Muscle layer of colon (tissue), 2 donors: ENCODE results near the gene CLCNKA.
"Not testable (repeated sequence)": the region's sequence is repeated elsewhere in the genome, so short reads cannot be mapped to it uniquely, and the experiment has no call there.

Experiments
- H3K27ac ChIP-seq: one replicate; pipeline ENCODE4 v1.7.0; 2013; ENCODE audit warnings: low read depth, mild to moderate bottlenecking, low read length, moderate library complexity
- H3K27me3 ChIP-seq, 2 donors: one replicate each; pipeline ENCODE4 v1.7.0; 2013; ENCODE audit warnings: low read length in 2 of 2, mild to moderate bottlenecking in 2 of 2; ENCODE audit not compliant: insufficient read depth in 2 of 2, control insufficient read depth in 1 of 2
- H3K36me3 ChIP-seq: one replicate; pipeline ENCODE4 v1.7.0; 2013; ENCODE audit warnings: mild to moderate bottlenecking, low read length; ENCODE audit not compliant: insufficient read depth
- H3K4me1 ChIP-seq: one replicate; pipeline ENCODE4 v1.7.0; 2013; ENCODE audit warnings: mild to moderate bottlenecking, low read length; ENCODE audit not compliant: insufficient read depth
- H3K4me3 ChIP-seq, 2 donors: one replicate each; pipeline ENCODE4 v1.7.0; 2013; ENCODE audit warnings: low read length in 2 of 2, low read depth in 1 of 2, mild to moderate bottlenecking in 1 of 2, moderate library complexity in 1 of 2
- H3K9ac ChIP-seq: one replicate; pipeline ENCODE4 v1.7.0; 2013; ENCODE audit warnings: low read length
- H3K9me3 ChIP-seq: one replicate; pipeline ENCODE4 v1.7.0; 2013; ENCODE audit warnings: mild to moderate bottlenecking, low read length
- donor health status: abdominal sarcoma.
- donor health status: Adenocarcinoma of cecum.

The CLCNKA gene

DNA sequence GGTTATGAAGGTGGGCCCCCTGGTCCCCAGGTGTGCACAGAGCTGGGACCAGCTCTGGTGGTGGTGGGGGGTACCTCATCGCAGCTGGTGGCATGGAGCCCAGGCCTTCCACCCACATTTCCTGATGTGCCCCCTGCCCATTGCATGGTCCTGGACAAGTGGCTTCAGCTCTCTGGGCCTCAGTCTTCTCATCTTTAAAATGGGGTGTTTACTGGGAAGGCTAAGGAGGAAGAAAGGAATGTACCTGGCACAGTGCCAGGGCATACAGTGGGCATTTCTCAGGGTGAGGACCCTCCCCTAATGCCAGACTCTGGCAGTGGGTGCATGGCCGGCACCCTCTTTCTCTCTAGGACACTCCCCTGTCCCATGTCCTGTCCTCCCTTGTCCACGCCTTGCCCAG lies 29.2 kb downstream of the CLCNKA start:
- Histone ChIP-seq H3K27me3 (no peaks in the 10 kb centered on the region), H3K4me1 (peaks cover 6% of the 10 kb centered on the region), H3K27ac (no peak overlapping the region), H3K36me3 (no peaks in the 10 kb centered on the region), H3K9ac (no peak overlapping the region), H3K4me3 (no peak overlapping the region), H3K9me3 (no peaks in the 10 kb centered on the region)

DNA sequence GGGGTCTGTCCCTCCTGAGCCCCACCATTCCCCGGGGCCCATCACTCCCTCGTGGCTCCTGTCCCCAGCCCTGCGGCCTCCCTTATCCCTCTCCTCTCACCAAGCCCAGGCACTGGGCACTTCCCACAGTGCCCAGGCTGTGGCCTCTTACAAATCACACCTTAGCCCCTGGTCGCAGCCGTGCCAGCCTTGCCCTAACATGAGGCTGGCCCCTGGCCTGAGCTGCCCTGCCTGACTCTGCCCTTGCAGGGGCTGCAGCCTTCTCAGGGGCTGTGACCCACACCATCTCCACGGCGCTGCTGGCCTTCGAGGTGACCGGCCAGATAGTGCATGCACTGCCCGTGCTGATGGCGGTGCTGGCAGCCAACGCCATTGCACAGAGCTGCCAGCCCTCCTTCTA lies 30.1 kb downstream of the CLCNKA start:
- H3K4me3 ChIP-seq, H3K9ac ChIP-seq, H3K36me3 ChIP-seq, H3K4me1 ChIP-seq, H3K27me3 ChIP-seq, H3K9me3 ChIP-seq, H3K27ac ChIP-seq: not testable (repeated sequence)

DNA sequence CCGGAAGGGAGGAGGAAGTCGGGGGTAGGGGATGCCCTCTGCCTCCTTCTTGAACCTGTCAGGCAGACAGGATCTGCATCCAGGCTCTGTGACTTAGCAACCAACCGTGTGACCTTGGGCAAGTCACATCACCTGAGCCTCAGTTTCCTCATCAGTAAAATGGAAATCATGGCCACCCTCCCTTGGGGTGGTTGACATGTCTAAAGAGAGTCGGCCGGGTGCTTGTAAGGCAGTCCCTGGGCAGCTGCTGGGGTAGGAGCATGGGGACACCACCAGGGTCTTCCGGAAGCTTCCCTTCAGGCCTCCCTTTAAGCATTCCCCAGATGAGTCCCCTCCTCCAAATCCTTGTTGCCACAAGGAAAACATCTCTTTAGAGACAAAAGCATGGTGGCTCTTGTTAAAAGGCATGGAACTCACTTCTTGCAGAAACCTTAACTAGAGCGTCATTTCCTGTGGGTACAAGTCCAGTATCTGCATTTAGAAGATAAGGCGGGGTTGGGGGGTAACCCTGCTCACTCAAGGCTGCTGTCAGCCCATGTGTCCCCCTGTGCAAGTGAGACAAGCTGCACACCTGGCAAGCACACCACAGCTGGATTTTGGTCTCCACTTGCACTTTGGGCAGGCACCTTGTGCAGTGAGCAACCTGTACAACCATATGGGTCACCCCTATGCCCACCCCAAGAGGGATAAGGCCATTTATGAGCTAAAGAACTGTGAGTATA lies 32.1 kb downstream of the CLCNKA start:
- Histone ChIP-seq H3K36me3 (no peaks in the 10 kb centered on the region), H3K4me3 (no peak overlapping the region), H3K27me3 (no peaks in the 10 kb centered on the region), H3K9me3 (no peaks in the 10 kb centered on the region), H3K4me1 (peaks cover 2% of the 10 kb centered on the region), H3K27ac (no peak overlapping the region), H3K9ac (no peak overlapping the region)

DNA sequence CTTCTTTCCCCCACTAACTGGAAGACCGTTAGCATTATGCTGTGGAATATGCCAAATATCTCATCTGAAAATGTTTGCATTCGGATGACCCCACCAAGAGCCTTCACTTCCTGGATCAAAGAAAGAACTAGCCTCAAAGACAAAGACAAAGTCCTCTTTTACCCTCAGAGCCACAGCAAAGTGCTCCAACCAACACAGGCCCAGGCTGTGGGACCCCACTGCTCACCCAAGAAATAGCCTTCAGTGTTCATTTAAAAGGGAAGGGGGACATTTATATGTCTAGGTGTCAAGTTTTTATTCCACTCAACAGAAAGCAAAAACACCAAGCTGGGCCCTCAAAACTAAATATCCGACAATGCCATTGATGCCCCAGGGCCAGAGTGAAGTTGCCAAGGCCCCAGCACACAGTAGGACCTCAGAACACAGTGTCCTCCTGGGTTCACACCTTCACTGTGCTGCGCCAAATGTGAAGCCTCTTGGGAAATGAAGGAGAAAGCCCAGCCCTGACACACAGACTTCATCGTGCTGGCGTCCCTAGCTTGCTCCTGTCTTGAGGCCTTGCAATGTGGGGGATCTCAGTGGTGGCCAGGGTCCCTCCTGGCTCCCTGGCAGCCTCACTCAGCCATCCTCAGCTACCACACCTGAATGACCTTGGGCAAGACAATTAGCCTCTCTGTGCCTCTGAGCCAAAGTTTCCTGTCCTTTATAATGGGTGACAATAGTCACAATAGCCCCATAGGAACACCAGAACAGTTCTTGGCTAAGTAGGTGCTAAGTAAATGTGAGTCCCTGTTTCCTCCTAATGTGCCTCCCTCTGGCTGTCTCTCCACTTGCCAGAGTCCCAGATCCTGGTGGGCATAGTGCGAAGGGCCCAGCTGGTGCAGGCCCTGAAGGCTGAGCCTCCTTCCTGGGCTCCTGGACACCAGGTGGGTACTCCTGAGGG lies 33.0 kb downstream of the CLCNKA start:
- Histone ChIP-seq H3K9ac (no peak overlapping the region), H3K4me3 (no peak overlapping the region), H3K36me3 (no peaks in the 10 kb centered on the region), H3K9me3 (no peaks in the 10 kb centered on the region), H3K27ac (no peak overlapping the region), H3K27me3 (no peaks in the 10 kb centered on the region), H3K4me1 (no peaks in the 10 kb centered on the region)

DNA sequence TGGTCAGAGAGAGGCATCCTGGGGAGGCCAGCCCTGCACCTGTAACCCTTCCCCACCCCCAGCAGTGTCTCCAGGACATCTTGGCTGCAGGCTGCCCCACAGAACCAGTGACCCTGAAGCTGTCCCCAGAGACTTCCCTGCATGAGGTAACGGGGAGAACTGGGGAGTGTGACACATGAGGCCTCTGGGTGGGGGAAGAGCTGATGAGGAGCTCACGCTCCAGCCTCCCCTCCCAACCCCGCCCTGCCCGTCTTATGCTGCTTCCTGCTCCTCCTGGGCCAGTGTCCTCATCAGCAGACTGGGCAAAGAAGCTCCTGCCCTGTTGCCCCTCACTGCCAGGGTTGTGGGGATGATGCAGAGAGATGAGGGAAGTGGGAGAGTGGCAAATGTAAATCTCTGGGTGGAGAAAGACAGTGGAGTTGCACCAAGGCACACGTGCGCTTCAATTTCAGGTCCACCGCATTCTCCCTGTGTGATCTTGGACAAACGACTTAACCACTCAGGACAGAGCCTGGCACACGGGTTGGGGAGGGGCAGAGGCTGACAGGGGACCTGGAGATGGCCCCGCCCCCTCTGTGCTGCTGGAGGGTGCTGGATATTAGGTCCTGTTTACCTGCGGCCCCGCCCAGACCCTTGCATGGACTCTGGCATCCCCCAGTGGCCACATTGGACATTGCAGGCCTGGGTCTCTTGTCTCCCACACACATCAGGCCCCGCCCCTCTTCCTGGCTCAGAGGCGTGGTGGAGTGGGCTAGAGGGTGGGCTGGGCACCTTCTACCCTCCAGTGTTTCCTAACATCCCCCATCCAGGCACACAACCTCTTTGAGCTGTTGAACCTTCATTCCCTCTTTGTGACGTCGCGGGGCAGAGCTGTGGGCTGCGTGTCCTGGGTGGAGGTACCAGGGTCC lies 34.0 kb downstream of the CLCNKA start:
- Histone ChIP-seq H3K36me3 (no peaks in the 10 kb centered on the region), H3K4me1 (no peaks in the 10 kb centered on the region), H3K9me3 (no peaks in the 10 kb centered on the region), H3K27me3 (no peaks in the 10 kb centered on the region), H3K9ac (no peak overlapping the region), H3K4me3 (no peak overlapping the region), H3K27ac (no peak overlapping the region)

DNA sequence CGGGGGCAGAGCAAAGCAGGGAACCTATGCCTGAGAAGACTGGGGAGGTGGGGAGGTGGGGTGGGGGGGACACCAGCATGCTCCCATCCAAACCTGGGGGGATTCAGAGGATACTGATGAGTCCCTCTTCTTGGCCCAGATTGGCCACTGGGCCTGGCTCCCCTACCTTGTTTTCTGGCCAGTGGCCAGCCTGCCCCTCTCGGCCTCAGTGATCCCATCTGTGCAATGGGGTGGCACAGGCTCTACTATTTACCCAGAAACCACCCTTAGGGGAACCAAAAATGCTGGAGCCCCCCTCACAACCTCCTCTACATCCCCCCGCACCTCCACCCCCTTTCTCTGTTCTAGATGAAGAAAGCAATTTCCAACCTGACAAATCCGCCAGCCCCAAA lies 34.7 kb downstream of the CLCNKA start:
- not testable (repeated sequence) for H3K9ac ChIP-seq, H3K36me3 ChIP-seq, H3K4me3 ChIP-seq, H3K4me1 ChIP-seq, H3K9me3 ChIP-seq, H3K27me3 ChIP-seq, H3K27ac ChIP-seq

DNA sequence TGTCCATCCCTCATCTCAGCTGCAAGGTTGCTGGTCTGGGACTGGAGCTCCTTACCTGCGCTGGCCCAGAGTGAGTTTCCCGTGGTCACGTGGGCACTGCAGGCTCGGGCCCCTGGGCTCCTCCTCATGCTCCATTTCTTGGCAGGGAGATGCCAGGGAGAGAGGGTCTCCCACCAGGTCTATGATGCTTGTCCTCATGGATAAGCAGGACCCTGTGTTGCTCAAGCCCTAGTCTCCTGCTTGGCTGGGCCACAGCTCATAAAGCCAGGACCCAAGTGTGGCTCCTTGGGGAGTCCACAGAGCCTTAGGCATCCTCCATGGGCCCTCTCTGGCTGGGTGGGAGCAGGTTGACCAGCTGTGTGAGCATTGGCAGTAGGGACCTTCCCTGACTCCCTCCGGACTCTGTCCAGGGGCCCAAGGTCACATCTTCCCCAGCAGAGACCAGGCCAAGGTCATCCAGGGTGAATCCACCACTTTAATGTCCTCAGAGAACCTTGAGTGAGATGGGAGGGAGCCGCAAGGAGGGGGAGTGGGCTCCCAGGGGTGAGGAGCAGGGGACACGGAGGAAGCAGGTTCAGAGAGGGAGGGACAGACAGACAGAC lies 35.6 kb downstream of the CLCNKA start:
- not testable (repeated sequence) for H3K36me3 ChIP-seq, H3K4me3 ChIP-seq

DNA sequence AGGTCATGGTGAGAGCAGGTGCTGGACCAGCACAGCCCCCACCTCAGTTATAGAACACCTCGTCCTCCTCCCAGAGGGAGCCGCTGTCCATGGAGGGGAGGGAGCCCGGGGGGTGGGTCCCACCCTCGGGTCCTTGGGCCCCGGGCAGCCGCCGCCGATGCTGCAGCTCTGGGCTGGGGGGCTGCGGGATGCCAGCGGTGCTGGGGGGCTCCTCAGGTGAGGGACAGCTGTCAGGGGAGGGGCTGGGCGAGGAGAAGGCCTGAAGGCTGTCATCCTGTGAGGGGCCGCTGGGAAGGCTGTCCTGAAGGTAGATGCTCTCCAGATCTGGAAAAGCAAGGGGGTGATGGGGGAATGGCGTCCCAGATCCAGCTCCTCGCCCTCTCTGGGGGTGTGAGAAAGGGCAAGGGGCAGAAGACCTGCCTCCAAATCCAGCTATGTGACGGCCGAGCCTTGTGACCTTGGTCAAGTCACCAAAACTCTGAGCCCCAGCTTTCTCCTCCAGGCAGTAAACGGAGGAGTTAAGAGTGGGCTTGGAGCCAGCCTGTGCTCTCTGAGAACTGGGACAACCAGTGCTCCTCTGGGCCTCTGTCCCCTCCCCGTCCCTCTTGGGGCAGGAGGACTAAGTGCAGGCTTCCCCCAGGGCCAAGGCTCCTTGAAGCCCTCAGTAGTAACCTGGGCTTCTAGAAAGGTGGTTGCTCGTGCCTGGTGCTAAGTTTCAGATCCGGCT lies 36.7 kb downstream of the CLCNKA start:
- H3K27ac ChIP-seq, H3K9me3 ChIP-seq, H3K4me3 ChIP-seq, H3K36me3 ChIP-seq, H3K27me3 ChIP-seq, H3K9ac ChIP-seq, H3K4me1 ChIP-seq: not testable (repeated sequence)

More for the DNA sequence above, 35.6 kb downstream of the CLCNKA start:
- not testable (repeated sequence) for H3K9me3 ChIP-seq, H3K4me1 ChIP-seq, H3K27me3 ChIP-seq, H3K27ac ChIP-seq, H3K9ac ChIP-seq

DNA sequence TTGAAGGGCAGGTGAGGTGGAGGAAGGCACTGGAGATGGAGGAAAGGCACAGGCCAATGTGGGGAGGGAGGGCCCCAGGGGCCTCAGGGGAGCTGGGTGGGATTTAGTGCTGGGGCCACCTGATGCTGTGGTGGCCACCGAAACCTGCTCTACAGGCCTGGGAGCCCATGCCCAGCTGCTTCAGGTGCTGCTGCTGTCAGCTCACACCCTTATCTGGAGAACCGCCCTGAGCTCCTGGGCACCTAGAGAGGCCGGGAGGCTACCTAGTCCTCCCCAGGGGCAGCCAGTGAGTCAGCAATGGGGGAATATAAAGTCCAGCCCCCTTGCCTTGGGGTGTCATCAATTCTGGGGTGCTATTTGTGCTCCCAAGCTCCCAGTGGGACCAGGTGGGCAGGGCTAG lies 39.4 kb downstream of the CLCNKA start:
- Histone ChIP-seq H3K36me3 (no peaks in the 10 kb centered on the region), H3K9me3 (no peaks in the 10 kb centered on the region), H3K4me3 (no peak overlapping the region), H3K4me1 (no peaks in the 10 kb centered on the region), H3K9ac (no peak overlapping the region), H3K27ac (no peak overlapping the region), H3K27me3 (no peaks in the 10 kb centered on the region)

DNA sequence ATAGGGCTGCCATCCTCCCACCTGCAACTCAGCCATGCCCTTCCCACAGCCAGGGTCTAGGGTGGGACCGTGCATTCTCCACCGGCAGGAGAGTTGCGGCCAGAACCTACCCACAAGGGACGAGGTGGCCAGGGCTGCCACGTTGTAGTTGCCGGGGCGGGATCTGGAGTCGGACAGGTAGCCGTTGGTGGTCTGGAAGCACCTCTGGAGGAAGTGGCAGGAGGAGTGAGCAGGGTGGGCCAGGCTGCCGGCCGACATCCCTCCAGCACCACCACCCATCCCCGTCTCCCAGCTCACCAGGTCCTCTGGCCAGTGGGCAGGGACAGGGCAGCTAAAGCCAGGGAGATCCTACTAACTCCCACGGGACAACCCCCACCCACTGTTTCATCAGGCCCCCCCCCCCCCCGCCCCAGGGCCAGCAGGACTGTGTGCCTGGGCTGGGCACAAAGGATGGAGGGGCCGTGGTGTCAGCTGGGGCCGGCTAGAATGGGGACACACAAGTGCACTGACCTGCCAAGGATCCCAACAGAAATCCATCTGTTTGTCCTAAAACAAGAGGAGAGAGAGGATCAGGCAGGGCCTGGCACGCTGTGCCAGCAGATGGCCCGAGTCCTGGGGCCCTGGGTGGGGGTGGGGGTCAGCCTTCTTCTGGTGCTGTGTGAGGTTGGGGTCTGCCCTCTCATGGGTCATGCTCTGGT lies 40.3 kb downstream of the CLCNKA start:
- H3K27me3 ChIP-seq, H3K27ac ChIP-seq, H3K4me1 ChIP-seq, H3K4me3 ChIP-seq, H3K9ac ChIP-seq, H3K9me3 ChIP-seq, H3K36me3 ChIP-seq: not testable (repeated sequence)
